Activated CD8-positive, alpha-beta memory T cell treated with anti-CD3 and anti-CD28 coated beads, Interleukin-2, amount 10 ng/mL, durations not matched to agents 7 days and 5 days (primary cell): ENCODE results near the gene DDR1. TPM values are rescaled to one million over a fixed set of nuclear protein-coding genes. Genes with fewer than 3 reads are reported as not detected.

Experiments
- ATAC-seq: fragments of 150-1000 bp; cut with Tn5 transposase; one replicate; pipeline ENCODE4 v1.10.0; 2021; ENCODE audit warnings: moderate library complexity
- CTCF ChIA-PET: fragments of 350-600 bp; sonication (Branson Sonifier 250); formaldehyde crosslinking; loops from one replicate; lab custom pipeline; 2021; ENCODE audit warnings: antibody characterized with exemption; lab: Charles Lee
- DNase-seq: peaks from one replicate; pipeline ENCODE4 v3.0.0-alpha.2; 2020
- H3K27ac Mint-ChIP-seq: one replicate; pipeline ENCODE4 v1.8.0; 2021; ENCODE audit warnings: mild to moderate bottlenecking, mixed read lengths
- H3K27me3 Mint-ChIP-seq: one replicate; pipeline ENCODE4 v1.8.0; 2021; ENCODE audit warnings: mixed read lengths
- H3K36me3 Mint-ChIP-seq: one replicate; pipeline ENCODE4 v1.8.0; 2021; ENCODE audit warnings: mild to moderate bottlenecking, mixed read lengths
- H3K4me1 Mint-ChIP-seq: one replicate; pipeline ENCODE4 v1.8.0; 2021; ENCODE audit warnings: mixed read lengths
- H3K4me3 Mint-ChIP-seq: one replicate; pipeline ENCODE4 v1.8.0; 2021; ENCODE audit warnings: mild to moderate bottlenecking, moderate library complexity, mixed read lengths
- H3K9me3 Mint-ChIP-seq: one replicate; pipeline ENCODE4 v1.8.0; 2022; ENCODE audit warnings: low read depth, mixed read lengths
- total RNA-seq, 2 experiments: library from RNA; stranded (reverse); gene quantifications; one replicate each; pipeline ENCODE4 v1.2.3, GENCODE V29; 2021

DDR1 gene
- total RNA-seq: 1 to 10 TPM; 3.8 to 4.9 TPM

- H3K27ac Mint-ChIP-seq: no peak within 1 kb of the TSS
- peak; percentile 85 for ATAC-seq
- peak within 1 kb of the TSS; percentile 66 for H3K4me3 Mint-ChIP-seq
- peak; percentile 54 for DNase-seq
- peaks cover 11% of the 10 kb centered on the region for H3K4me1 Mint-ChIP-seq
- CTCF ChIA-PET: interaction anchor here (0.8 to 11.2 kb wide), 7 partner anchors 10 to 410 kb away, joined by 3 to 191 read pairs (median 6); partner anchors contain the start of gene VARS2
- no peaks in the 10 kb centered on the region for H3K36me3 Mint-ChIP-seq
- H3K9me3 Mint-ChIP-seq: no peaks in the 10 kb centered on the region
- H3K27me3 Mint-ChIP-seq: peaks cover 21% of the 10 kb centered on the region
These were observed at the start of gene DDR1 for GRCh38 chr6:30883685-30884520. DDR1 (plus strand) TSS chr6:30884519; CDS start chr6:30888730, 4,211 bp downstream.

- Mint-ChIP-seq H3K9me3 (no peaks in the 10 kb centered on the region), H3K27ac (peak overlapping the region; percentile 84), H3K27me3 (no peaks in the 10 kb centered on the region), H3K4me3 (no peak overlapping the region), H3K4me1 (peaks cover 43% of the 10 kb centered on the region), H3K36me3 (peaks cover 2% of the 10 kb centered on the region)
- DNase-seq: peak; percentile 51
- CTCF ChIA-PET: interaction anchor here (0.7 to 3.2 kb wide), 7 partner anchors 9 to 253 kb away, joined by 3 to 14 read pairs (median 5); no protein-coding TSS in a partner anchor
- ATAC-seq: peak; percentile 32
These were observed 49.7 kb upstream of the DDR1 start for GRCh38 chr6:30834646-30835045.

GRCh38 chr6:30835576-30835975 lies 48.7 kb upstream of the DDR1 start:
- Mint-ChIP-seq H3K27me3 (no peaks in the 10 kb centered on the region), H3K4me1 (peaks cover 35% of the 10 kb centered on the region), H3K4me3 (no peak overlapping the region), H3K36me3 (peaks cover under 1% of the 10 kb centered on the region), H3K9me3 (no peaks in the 10 kb centered on the region), H3K27ac (no peak overlapping the region)
- DNase-seq (no peak), ATAC-seq (no peak)
- CTCF ChIA-PET: interaction anchor here (0.8 to 3.2 kb wide), 4 partner anchors 13 to 252 kb away, joined by 3 to 14 read pairs (median 4); partner anchors contain the start of gene VARS2

- ATAC-seq (no peak), DNase-seq (no peak)
- Mint-ChIP-seq H3K9me3 (no peaks in the 10 kb centered on the region), H3K36me3 (no peaks in the 10 kb centered on the region), H3K4me3 (no peak overlapping the region), H3K27ac (no peak overlapping the region), H3K27me3 (no peaks in the 10 kb centered on the region), H3K4me1 (peaks cover 27% of the 10 kb centered on the region)
- CTCF ChIA-PET: interaction anchor here (0.8 to 3.2 kb wide), 4 partner anchors 11 to 42 kb away, joined by 3 to 14 read pairs (median 4); no protein-coding TSS in a partner anchor
These were observed 47.9 kb upstream of the DDR1 start for GRCh38 chr6:30836431-30836866.

GRCh38 chr6:30836957-30837356 lies 47.4 kb upstream of the DDR1 start:
- no peak for ATAC-seq

GRCh38 chr6:30837432-30837831 lies 46.9 kb upstream of the DDR1 start:
- Mint-ChIP-seq H3K36me3 (no peaks in the 10 kb centered on the region), H3K27ac (no peak overlapping the region), H3K4me1 (peaks cover 27% of the 10 kb centered on the region), H3K9me3 (no peaks in the 10 kb centered on the region), H3K4me3 (no peak overlapping the region), H3K27me3 (no peaks in the 10 kb centered on the region)
- DNase-seq: no peak
- CTCF ChIA-PET: interaction anchor here (0.7 to 1.6 kb wide), 5 partner anchors 9 to 242 kb away, joined by 3 to 5 read pairs (median 4); no protein-coding TSS in a partner anchor
- ATAC-seq: no peak

More at GRCh38 chr6:30836957-30837356, 47.4 kb upstream of the DDR1 start:
- Mint-ChIP-seq H3K9me3 (no peaks in the 10 kb centered on the region), H3K4me1 (peaks cover 27% of the 10 kb centered on the region), H3K4me3 (no peak overlapping the region), H3K27ac (no peak overlapping the region), H3K36me3 (no peaks in the 10 kb centered on the region), H3K27me3 (no peaks in the 10 kb centered on the region)
- no peak for DNase-seq
- CTCF ChIA-PET: interaction anchor here (1.2 to 1.6 kb wide), 3 partner anchors 10 to 243 kb away, joined by 3 to 5 read pairs (median 4); no protein-coding TSS in a partner anchor

- H3K9me3 Mint-ChIP-seq: no peaks in the 10 kb centered on the region
- H3K27ac Mint-ChIP-seq: no peak overlapping the region
- no peaks in the 10 kb centered on the region for H3K27me3 Mint-ChIP-seq
- no peak overlapping the region for H3K4me3 Mint-ChIP-seq
- CTCF ChIA-PET: interaction anchor here (0.7 to 1.6 kb wide), 4 partner anchors 9 to 242 kb away, joined by 3 to 5 read pairs (median 4); no protein-coding TSS in a partner anchor
- peaks cover 28% of the 10 kb centered on the region for H3K4me1 Mint-ChIP-seq
- no peak for DNase-seq
- no peak for ATAC-seq
- H3K36me3 Mint-ChIP-seq: no peaks in the 10 kb centered on the region
These were observed 46.4 kb upstream of the DDR1 start for GRCh38 chr6:30837870-30838269.

GRCh38 chr6:30839671-30840070 lies 44.6 kb upstream of the DDR1 start:
- no peak for ATAC-seq
- peaks cover 28% of the 10 kb centered on the region for H3K4me1 Mint-ChIP-seq
- CTCF ChIA-PET: interaction anchor here (6.8 kb wide), 1 partner anchor 10 kb away, joined by 43 read pairs; no protein-coding TSS in a partner anchor
- H3K36me3 Mint-ChIP-seq: no peaks in the 10 kb centered on the region
- no peak overlapping the region for H3K4me3 Mint-ChIP-seq
- no peak for DNase-seq
- peaks cover 4% of the 10 kb centered on the region for H3K27me3 Mint-ChIP-seq
- no peak overlapping the region for H3K27ac Mint-ChIP-seq
- H3K9me3 Mint-ChIP-seq: no peaks in the 10 kb centered on the region

- DNase-seq (no peak), ATAC-seq (no peak)
- Mint-ChIP-seq H3K27me3 (peaks cover 4% of the 10 kb centered on the region), H3K27ac (no peak overlapping the region), H3K4me3 (no peak overlapping the region), H3K36me3 (no peaks in the 10 kb centered on the region), H3K9me3 (no peaks in the 10 kb centered on the region), H3K4me1 (peaks cover 22% of the 10 kb centered on the region)
- CTCF ChIA-PET: interaction anchor here (1.4 to 6.8 kb wide), 2 partner anchors 11 to 38 kb away, joined by 6 to 43 read pairs; no protein-coding TSS in a partner anchor
These were observed 44.0 kb upstream of the DDR1 start for GRCh38 chr6:30840084-30840934.

- CTCF ChIA-PET: interaction anchor here (1.4 to 6.8 kb wide), 2 partner anchors 11 to 37 kb away, joined by 6 to 43 read pairs; no protein-coding TSS in a partner anchor
- Mint-ChIP-seq H3K36me3 (no peaks in the 10 kb centered on the region), H3K4me1 (peaks cover 22% of the 10 kb centered on the region), H3K4me3 (no peak overlapping the region), H3K27me3 (peaks cover 4% of the 10 kb centered on the region), H3K9me3 (no peaks in the 10 kb centered on the region), H3K27ac (no peak overlapping the region)
- no peak for DNase-seq
- no peak for ATAC-seq
These were observed 43.2 kb upstream of the DDR1 start for GRCh38 chr6:30840935-30841643.

- DNase-seq: no peak
- CTCF ChIA-PET: interaction anchor here (0.6 to 6.8 kb wide), 3 partner anchors 12 to 36 kb away, joined by 4 to 43 read pairs (median 6); no protein-coding TSS in a partner anchor
- ATAC-seq: no peak
- no peak overlapping the region for H3K4me3 Mint-ChIP-seq
- H3K4me1 Mint-ChIP-seq: peaks cover 22% of the 10 kb centered on the region
- H3K27ac Mint-ChIP-seq: no peak overlapping the region
- no peaks in the 10 kb centered on the region for H3K36me3 Mint-ChIP-seq
- peaks cover 4% of the 10 kb centered on the region for H3K27me3 Mint-ChIP-seq
- no peaks in the 10 kb centered on the region for H3K9me3 Mint-ChIP-seq
These were observed 42.4 kb upstream of the DDR1 start for GRCh38 chr6:30841644-30842504.
